PC-9 (cell line): ENCODE measurements around the gene BOK.

Experiments
- CTCF ChIP-seq: fragments of 200-600 bp; sonication (generic); conservative IDR thresholded peaks from 2 replicates; pipeline ENCODE4 v1.6.1; 2017; ENCODE audit warnings: mixed run types, antibody characterized with exemption, mild to moderate bottlenecking, moderate library complexity
- EZH2 ChIP-seq: fragments of 200-600 bp; sonication (generic); IDR thresholded peaks from 2 replicates; pipeline ENCODE4 v1.8.0; 2017; ENCODE audit warnings: antibody characterized with exemption, low read depth

DNA sequence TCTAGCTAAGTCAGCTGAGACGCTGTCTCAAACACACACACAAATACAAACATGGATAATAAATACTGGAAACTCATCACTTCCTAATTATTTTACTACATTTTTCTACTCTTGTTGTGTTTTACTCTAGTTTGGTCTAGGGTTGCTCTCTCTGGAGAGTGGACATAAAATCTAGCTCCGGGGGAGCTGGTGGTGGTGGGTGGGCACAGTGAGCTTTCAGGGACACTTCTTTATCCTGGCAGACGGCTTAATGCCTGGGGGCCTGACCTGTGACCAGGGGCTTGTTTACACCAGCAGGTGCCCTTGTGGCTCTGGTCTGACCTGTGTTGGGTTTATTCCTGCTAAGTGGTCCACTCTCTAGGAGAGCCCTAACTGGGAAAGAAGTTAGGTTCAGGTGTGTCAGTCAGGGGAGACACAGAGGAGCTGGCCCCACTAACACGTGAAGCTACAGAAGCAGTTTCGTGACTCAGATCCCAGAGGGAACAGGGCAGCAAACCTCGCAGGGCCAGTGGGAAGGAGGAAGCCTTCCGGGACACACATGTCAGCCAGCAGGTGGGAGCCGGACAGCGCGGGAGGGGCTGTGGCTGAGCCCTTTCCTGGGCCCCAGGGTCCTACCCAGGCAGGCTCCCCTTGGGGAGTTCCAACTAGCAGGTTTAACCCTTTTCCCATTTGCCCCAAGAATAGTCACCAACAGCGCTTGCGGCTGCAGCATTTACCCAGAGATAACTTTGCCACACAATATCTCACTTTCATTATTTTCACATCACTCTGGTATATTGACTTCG is 22.5 kb upstream of the BOK start:
- no peak for TF ChIP-seq CTCF
- TF ChIP-seq EZH2 = no peak
